GM18951 (cell line): ENCODE data around the gene CLMN.

ENCODE experiments used
- POLR2A ChIP-seq: IDR thresholded peaks from 4 replicates; pipeline ENCODE4 v1.6.1; 2011; ENCODE audit warnings: mild to moderate bottlenecking; ENCODE audit not compliant: insufficient read length, insufficient read depth; ENCODE audit errors: extremely low read depth
- in situ Hi-C: fragments of 300-500 bp; cut with MboI; formaldehyde crosslinking; loops from one replicate; pipeline ENCODE4 v1.12.0; 2022; ENCODE audit warnings: low sequenced_read_pairs, mixed read lengths, inconsistent platforms; ENCODE audit not compliant: unreplicated experiment

CLMN gene

DNA sequence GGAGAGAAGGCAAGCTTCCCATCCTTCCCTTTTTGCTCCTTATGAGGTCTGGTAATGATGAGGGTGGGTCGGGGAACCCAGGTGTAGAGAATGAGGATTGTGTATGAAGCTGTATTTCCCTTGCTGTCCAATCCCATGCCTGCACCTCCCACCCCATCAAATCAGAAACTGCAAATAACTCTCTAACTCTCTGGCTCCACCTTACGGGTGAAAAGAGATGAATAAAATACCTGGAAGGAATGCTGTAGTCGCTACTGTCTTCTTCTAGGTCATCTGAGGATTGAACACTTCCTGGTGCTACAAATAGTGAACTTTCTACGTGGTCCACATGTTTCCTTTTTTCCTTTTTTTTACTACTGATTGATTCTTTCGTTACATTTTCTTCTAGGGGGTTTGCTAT is 123.4 kb downstream of the CLMN start:
- TF ChIP-seq POLR2A = no peak
- in situ Hi-C loops = no loop called here

DNA sequence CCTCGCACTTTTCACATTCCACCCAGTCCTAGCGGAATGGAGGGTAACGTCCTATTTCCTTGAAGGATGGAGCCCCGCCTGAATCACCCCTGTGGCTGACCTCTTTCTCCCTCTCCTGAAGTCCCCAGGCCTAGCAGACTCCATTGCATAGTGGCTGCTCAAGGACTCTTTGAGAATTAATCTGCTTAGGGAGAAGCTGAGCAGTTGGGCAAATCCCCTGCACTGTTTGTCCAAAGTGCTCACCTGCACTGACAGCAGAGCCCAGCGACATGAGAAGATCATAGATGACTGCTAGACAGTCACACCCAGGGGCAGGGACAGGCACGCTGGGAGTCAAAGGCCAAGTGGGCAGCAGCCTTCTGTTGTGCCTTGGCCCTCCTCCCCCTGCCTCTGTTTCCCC is 124.7 kb downstream of the CLMN start:
- in situ Hi-C loops = no loop called here
- no peak for TF ChIP-seq POLR2A

DNA sequence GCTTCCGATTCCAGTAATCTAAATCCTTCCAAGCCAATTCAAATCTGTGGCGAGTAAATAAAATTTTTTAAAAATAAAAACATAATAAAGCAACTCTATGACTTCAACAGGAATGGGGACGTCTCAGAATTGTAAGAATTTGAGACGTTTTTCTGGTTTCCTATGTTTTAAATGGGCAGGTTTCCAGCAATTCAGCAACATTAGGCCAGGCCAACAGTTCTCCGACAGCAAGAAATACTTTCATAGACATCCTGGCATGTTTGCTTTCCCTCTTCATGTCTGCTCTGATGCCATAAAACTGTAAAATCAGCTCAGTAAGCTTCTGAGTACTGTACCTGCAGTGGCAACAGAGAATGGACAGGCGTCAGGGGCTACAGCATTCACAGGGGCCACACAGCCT is 126.6 kb downstream of the CLMN start:
- TF ChIP-seq POLR2A = no peak
- in situ Hi-C loops = no loop called here

DNA sequence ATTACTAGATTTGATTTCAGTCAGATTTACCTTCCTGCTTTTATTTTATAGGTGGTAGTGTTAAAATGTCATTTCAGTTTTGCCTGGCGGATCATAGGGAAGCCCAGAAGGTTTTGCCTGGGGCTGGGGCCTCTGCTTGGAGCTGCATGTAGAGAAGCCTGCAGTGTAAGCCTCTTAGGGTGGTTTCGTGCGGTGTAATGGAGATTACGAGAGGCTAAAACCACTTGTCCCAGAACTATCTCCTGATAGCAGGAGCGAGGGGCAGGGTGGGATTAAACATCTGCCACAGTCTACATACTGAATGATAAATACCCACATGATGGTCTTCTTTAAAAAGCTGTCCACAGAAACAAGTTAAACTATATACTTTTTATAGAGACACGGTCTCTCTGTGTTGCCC is 127.4 kb downstream of the CLMN start:
- TF ChIP-seq POLR2A = no peak
- in situ Hi-C loops = no loop called here

DNA sequence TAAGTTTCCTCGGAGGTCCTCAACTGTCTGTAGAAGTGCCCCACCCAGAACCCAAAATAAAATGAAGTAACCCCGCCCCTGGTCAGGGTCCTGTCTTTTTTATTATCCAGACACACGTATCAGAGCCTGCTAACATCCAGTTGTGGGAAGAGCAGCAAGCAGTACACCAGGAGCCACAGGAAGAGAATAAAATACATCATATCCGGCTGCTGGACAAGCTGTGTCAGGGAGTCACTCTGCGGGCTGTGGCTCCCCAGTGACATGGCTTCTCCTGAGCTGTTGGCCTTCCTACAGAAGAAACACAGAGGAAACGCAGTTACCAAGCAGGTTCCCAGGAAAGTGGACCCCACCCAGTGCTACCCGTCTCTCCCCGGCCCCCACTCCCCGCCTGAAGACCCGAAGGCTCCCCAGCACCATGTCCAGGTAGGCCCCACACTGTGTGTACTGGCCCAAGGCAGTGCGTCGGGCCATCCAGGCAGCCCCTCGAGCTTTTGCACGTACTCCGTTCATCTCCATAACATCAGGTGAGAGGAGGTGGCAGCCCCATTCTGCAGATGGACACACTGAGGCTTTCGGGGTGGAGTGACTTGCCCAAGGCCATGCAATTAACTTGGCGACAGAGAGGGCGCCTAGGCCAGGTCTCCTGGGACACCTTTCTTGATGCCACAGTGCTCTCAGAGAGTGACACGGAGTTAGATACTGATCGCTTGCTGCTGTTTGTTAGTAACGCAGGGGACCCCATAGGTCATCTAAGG is 128.1 kb downstream of the CLMN start:
- TF ChIP-seq POLR2A = no peak
- in situ Hi-C loops = no loop called here

DNA sequence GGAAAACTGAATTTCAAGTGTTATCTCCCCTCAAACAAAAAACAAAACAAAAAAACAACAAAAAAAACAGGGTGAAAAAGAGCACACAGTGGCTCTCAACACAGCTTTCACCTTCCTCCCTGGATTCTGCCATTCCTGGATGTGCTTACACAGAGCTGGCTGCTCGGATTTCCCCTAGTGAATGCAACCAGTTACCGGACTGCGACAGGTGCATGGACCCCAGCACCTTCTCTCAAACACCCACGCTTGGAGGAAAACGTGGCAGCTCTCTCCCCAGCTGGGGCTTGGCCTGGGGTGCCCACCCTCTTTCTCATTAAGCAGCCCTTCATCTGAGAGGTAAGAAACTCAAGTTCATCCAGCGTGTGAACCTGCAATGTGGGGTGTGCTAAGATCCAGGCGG is 128.9 kb downstream of the CLMN start:
- TF ChIP-seq POLR2A = no peak
- in situ Hi-C loops = no loop called here

DNA sequence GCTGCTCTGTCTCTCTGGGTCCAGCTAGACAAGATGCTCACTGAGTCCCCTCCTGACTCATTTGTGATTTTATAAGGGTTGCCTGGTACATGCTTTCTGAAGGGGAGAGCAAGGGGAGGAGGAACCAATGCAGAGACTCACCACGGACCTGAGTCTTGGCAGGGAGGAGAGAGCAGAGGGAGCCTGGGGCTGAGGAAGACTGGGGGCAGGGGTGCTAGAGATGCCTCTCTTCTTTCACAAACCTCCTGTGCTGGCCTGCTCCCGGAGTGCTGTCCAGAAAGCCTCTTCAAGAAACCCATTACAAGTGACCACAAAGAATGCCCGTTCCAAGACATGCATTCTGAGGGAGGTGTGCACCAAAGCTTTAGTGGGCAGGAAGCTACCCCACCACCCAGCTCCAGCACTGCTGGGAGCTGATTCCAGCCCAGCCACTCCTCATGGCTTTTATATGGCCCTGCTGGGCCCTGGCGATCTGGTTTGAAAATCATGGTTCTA is 129.3 kb downstream of the CLMN start:
- in situ Hi-C loops = no loop called here
- no peak for TF ChIP-seq POLR2A

DNA sequence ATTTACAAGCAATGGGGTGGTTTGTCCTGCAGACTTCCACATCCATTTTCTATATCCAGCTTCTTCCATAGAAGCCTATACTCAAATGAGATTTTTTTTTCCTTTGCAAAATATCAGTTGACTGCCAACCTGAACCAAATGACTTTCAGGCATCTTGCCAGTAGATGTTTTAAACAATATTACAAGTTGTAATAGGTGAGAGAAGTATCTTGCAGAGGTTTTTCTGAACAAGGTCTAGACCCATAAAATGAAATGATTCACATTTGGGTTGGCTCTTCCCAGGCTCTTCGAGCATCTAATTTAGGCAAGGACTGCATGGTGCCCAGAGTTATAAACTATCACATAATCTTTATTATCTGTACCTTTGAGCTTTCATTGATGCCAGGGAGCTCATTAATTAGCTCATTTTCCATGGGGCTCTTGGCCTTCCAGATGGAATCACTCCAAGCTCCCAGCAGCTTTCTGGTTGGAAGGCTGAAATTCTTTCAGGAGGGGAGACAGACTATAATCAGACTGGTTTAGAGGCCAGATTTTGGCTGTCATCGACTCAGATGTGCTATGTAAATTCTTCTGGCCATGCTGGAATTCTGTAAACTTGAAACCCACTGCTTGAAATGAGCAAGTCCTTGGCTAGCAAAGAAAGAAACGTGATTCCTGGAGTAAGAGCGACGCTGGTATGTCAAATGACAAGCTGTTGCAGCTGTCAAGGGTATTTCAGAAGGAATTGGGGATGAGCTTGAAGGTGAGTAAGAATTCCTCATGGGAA is 130.2 kb downstream of the CLMN start:
- in situ Hi-C loops = no loop called here
- TF ChIP-seq POLR2A = no peak

DNA sequence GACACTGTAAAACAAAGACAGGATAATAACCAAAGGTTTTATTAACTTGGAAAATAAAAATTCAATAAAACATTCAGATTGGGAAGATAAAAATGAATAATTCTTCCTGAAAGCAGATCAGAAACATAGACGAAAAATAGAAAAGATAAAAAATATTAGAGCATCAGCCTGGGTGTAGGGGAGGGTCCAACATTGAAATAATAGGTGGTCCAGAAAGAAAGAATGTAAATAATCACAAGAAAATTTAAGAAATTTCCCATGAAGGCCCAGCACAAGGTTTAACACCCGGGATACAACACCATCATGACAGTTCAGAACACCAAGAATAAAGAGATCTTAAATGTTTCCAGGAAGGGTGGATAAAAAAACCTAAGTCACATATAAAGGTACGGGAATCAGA is 131.3 kb downstream of the CLMN start:
- TF ChIP-seq POLR2A = no peak
- in situ Hi-C loops = no loop called here

DNA sequence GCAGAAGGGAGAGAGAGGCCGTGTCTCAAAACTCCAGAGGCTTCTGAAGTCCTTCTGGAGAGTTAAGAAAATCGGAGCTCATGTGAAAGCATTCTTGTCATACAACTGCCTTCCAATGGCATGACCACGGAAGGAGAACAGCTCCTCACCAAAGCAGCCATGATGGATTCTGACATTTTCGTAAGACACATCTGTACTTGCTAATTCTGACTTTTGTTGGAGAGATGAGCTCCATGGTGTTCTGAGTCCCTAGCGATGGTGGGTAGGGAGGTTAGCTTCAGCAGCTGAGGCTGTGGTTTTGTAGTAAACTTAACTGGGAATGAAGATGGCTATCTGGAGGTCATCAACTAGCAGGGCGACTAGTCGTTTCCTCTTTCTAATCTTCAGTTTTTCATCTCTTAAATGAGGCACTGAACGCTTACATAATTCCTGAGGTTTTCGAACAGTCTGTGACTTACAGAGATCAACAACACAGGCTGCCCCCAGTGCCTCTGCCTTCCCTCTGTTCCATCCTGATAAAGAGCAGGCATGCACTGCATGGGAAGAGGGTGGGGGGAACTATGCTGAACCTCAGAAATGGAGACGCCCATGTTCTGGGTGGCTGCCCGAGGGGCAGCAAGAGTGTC is 133.8 kb downstream of the CLMN start:
- no peak for TF ChIP-seq POLR2A
- in situ Hi-C loops = no loop called here

DNA sequence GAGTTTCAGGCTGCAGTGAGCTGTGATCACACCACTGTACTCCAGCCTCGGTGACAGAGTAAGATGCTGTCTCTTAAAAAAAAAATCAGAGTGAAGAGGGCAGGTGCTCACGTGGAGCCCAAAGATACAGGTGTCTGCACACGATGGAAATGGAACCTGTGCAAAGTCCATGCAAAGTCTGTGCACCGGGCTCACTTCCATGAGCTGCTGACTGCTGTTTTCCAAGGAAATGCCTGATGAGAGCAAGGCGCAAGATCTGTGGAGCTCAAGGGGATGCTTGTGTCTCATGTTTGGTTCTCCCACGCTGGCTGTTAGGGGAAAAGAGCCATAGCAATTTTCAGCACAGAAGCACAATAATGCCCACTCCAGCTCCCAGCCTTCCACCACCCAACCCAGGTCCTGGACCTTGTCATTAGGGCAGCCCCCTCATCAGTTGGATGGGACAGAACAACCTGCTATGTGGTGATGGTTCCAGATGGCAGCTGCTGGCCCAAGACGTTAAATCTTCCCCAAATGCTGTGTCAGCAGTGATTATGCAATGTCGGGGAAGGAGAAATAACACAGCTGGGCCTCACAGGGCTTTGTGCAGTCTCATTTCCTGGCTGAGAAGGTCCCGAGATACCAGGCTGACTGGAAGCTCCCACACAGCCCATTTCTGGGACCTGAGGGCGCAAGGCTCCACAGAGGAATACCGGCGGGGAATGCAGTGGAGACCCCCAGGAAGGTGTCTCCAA is 134.5 kb downstream of the CLMN start:
- TF ChIP-seq POLR2A = no peak
- in situ Hi-C loops = no loop called here

DNA sequence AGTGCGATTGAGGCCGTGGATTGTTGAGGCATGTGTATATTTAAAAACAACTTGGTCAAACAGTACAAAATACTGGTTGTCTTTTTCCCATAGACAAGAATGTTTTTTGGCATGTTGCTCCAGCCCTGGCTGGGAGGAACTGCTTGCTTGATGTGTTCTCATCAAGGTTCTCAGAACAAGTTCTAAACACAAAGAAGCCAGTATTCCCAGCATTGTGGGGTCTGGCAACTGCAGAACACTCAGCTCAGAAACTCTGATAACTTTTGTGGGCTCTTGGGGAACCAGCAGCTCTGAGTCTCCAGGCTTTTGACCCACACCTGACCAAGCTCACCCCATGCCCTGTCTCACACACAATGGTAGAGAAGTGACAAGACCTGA is 135.3 kb downstream of the CLMN start:
- in situ Hi-C loops = no loop called here
- no peak for TF ChIP-seq POLR2A
